Mesodermal cell (in vitro differentiated cells): ENCODE data around the gene C19orf25.
A peak's percentile ranks its signal among the peaks of the same experiment; 100 is the strongest.

ENCODE experiments used
- H3K27ac ChIP-seq: 2 replicates; pipeline ENCODE4 v1.7.0; 2013; ENCODE audit warnings: mild to moderate bottlenecking, low read depth, low read length, moderate library complexity; ENCODE audit not compliant: severe bottlenecking
- H3K36me3 ChIP-seq: 2 replicates; pipeline ENCODE4 v1.7.1; 2013; ENCODE audit warnings: mild to moderate bottlenecking, low read length, moderate library complexity; ENCODE audit not compliant: control insufficient read depth, insufficient read depth
- H3K4me1 ChIP-seq: one replicate; pipeline ENCODE4 v1.7.1; 2013; ENCODE audit warnings: mild to moderate bottlenecking, low read length; ENCODE audit not compliant: insufficient read depth, control insufficient read depth, poor library complexity, severe bottlenecking
- H3K4me3 ChIP-seq: 2 replicates; pipeline ENCODE4 v1.7.0; 2013; ENCODE audit warnings: low read length, control low read depth, mild to moderate bottlenecking; ENCODE audit not compliant: insufficient read depth, poor library complexity, severe bottlenecking; ENCODE audit errors: extremely low read depth
- H3K9me3 ChIP-seq: 2 replicates; pipeline ENCODE4 v1.7.1; 2013; ENCODE audit warnings: mild to moderate bottlenecking, low read length, moderate library complexity; ENCODE audit not compliant: control insufficient read depth
- whole genome bisulfite sequencing, 2 experiments: methylation state at CpG; one replicate each; pipeline ENCODE4 v1.1.5; 2013; ENCODE audit warnings: missing lambda C conversion rate in 2 of 2; ENCODE audit not compliant: insufficient coverage in 2 of 2; 5-methylcytosine and 5-hydroxymethylcytosine counted together

C19orf25 gene

GRCh38 chr19:1494115-1494815 is 15.2 kb upstream of the C19orf25 start:
- Histone ChIP-seq H3K9me3 (no peaks in the 10 kb centered on the region), H3K36me3 (no peaks in the 10 kb centered on the region), H3K27ac (no peak overlapping the region), H3K4me1 (peaks cover 7% of the 10 kb centered on the region), H3K4me3 (no peak overlapping the region)
- WGBS, 2 experiments, result 65 to 70% methylated on average over 13 to 15 of the region's 15 CpGs

GRCh38 chr19:1492474-1493006 is 13.5 kb upstream of the C19orf25 start:
- WGBS, 2 experiments, result 75 to 76% methylated on average over 9 to 10 of the region's 10 CpGs
- Histone ChIP-seq H3K36me3 (no peaks in the 10 kb centered on the region), H3K4me1 (peaks cover 7% of the 10 kb centered on the region), H3K27ac (no peak overlapping the region), H3K9me3 (no peaks in the 10 kb centered on the region), H3K4me3 (no peak overlapping the region)

- peak overlapping the region; percentile 44 for H3K4me3 ChIP-seq
- H3K9me3 ChIP-seq, result no peaks in the 10 kb centered on the region
- H3K4me1 ChIP-seq, result peaks cover 7% of the 10 kb centered on the region
- no peaks in the 10 kb centered on the region for H3K36me3 ChIP-seq
- 83 to 88% methylated on average over 8 of the region's 12 CpGs for WGBS, 2 experiments
- no peak overlapping the region for H3K27ac ChIP-seq
These were observed 12.8 kb upstream of the C19orf25 start for GRCh38 chr19:1491849-1492170.

GRCh38 chr19:1491114-1491848 is 12.3 kb upstream of the C19orf25 start, which contains the start of gene REEP6:
Gene REEP6 (plus strand): TSS chr19:1491181. CDS start chr19:1491270, 89 bp downstream.
- Histone ChIP-seq H3K4me3 (peak within 1 kb of the TSS; percentile 60), H3K27ac (peak within 1 kb of the TSS; percentile 84), H3K36me3 (no peaks in the 10 kb centered on the region), H3K4me1 (peaks cover 7% of the 10 kb centered on the region), H3K9me3 (no peaks in the 10 kb centered on the region)
- WGBS, 2 experiments, result 6 to 9% methylated on average over 57 to 65 of the region's 73 CpGs

GRCh38 chr19:1490311-1491113 is 11.5 kb upstream of the C19orf25 start, which contains the start of gene PCSK4:
Gene PCSK4 (minus strand): TSS chr19:1490350. CDS start chr19:1490346, 4 bp downstream.
- Histone ChIP-seq H3K4me3 (peak within 1 kb of the TSS; percentile 60), H3K9me3 (no peaks in the 10 kb centered on the region), H3K36me3 (no peaks in the 10 kb centered on the region), H3K4me1 (peaks cover 7% of the 10 kb centered on the region), H3K27ac (peak within 1 kb of the TSS; percentile 84)
- 0% methylated on average over 67 to 69 of the region's 74 CpGs for WGBS, 2 experiments

- no peaks in the 10 kb centered on the region for H3K9me3 ChIP-seq
- peak overlapping the region; percentile 60 for H3K4me3 ChIP-seq
- peaks cover 7% of the 10 kb centered on the region for H3K4me1 ChIP-seq
- 39 to 46% methylated on average over 22 to 34 of the region's 37 CpGs for WGBS, 2 experiments
- H3K36me3 ChIP-seq, result no peaks in the 10 kb centered on the region
- peak overlapping the region; percentile 84 for H3K27ac ChIP-seq
These were observed 10.7 kb upstream of the C19orf25 start for GRCh38 chr19:1489463-1490310.

- H3K27ac ChIP-seq, result no peak overlapping the region
- peaks cover 7% of the 10 kb centered on the region for H3K4me1 ChIP-seq
- no peaks in the 10 kb centered on the region for H3K36me3 ChIP-seq
- H3K4me3 ChIP-seq, result no peak overlapping the region
- no peaks in the 10 kb centered on the region for H3K9me3 ChIP-seq
- WGBS, 2 experiments, result 91 to 95% methylated on average over 11 of the region's 11 CpGs
These were observed 9.2 kb upstream of the C19orf25 start for GRCh38 chr19:1488282-1488601.

- Histone ChIP-seq H3K36me3 (no peaks in the 10 kb centered on the region), H3K27ac (no peak overlapping the region), H3K4me1 (peaks cover 5% of the 10 kb centered on the region), H3K4me3 (no peak overlapping the region), H3K9me3 (no peaks in the 10 kb centered on the region)
- 91 to 94% methylated on average over 36 of the region's 40 CpGs for WGBS, 2 experiments
These were observed 8.7 kb upstream of the C19orf25 start for GRCh38 chr19:1487576-1488281.

GRCh38 chr19:1486720-1487575 is 7.9 kb upstream of the C19orf25 start:
- no peak overlapping the region for H3K27ac ChIP-seq
- 95% methylated on average over 40 to 54 of the region's 56 CpGs for WGBS, 2 experiments
- no peaks in the 10 kb centered on the region for H3K36me3 ChIP-seq
- H3K4me3 ChIP-seq, result no peak overlapping the region
- no peaks in the 10 kb centered on the region for H3K9me3 ChIP-seq
- H3K4me1 ChIP-seq, result no peaks in the 10 kb centered on the region
